ENCODE measurements around the gene ANKAR. TPM values are rescaled to one million over a fixed set of nuclear protein-coding genes. Genes with fewer than 3 reads are reported as not detected.

The ANKAR gene
- total and polyA plus RNA-seq, 2 experiments from 2014 or later = 3.0 to 4.4 TPM

DNA sequence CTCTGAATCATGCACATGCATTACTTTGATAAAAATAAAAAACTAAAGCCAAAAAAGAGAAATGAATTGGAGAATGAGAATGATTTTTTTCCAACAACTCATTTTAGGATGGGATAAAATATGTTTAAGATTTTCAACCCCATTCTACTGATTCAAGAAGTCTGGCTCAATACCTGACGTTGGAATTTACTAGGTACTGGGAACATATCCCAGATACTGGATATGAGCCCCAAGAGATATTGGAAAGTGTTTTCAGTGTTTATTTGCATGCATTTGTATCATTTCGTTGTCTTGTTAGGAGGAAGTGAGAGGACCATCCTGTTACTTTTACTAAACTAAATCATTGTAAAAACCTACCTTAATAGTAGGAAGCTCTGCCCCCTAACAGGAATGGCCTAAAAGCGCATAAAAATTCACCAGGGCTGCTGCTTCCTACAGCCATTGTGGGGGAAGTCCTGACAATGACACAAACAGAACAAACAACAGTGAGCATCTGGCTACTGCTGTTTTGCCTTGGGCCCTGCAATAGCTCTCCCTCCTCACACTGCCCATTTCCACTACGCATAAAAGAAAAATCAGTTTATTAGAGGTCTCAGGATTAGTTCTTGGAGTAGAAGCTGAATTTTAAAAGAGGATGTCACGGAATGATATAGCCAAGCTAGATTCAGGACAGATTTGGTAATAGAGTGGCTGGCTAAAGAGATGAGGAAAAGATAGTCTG is 35.2 kb downstream of the ANKAR start:
- H3K27ac ChIP-seq (ENCODE audit: low read depth) = no peak overlapping the region; the same call in 1 of the 2 replicates
- H3K4me1 ChIP-seq (ENCODE audit: insufficient read depth) = peaks cover 11% of the 10 kb centered on the region
- peak overlapping the region; percentile 39; the same call in 1 of the 2 replicates for H3K4me2 ChIP-seq
- peaks cover 8% of the 10 kb centered on the region for H3K4me1 Mint-ChIP-seq
- H2AFZ ChIP-seq = no peak overlapping the region
- H3K36me3 Mint-ChIP-seq (ENCODE audit: low read depth) = peaks cover 28% of the 10 kb centered on the region; the same call in 2 of the 3 replicates
- no peak overlapping the region for H3K4me3 ChIP-seq
- no peaks in the 10 kb centered on the region for H3F3A ChIP-seq (replicated peaks; ENCODE audit: low read depth)
- H3K27me3 ChIP-seq (ENCODE audit: insufficient read depth) = no peaks in the 10 kb centered on the region
- H3K9me3 Mint-ChIP-seq = peaks cover 35% of the 10 kb centered on the region
- H3K27me3 Mint-ChIP-seq (ENCODE audit: insufficient read depth, low read depth, poor library complexity) = peaks cover 3% of the 10 kb centered on the region
- ATAC-seq (peak; percentile 63), DNase-seq (ENCODE audit: low spot score) (peak; percentile 39)
- H3K9me2 ChIP-seq (ENCODE audit: insufficient read depth) = no peaks in the 10 kb centered on the region
- no peaks in the 10 kb centered on the region; the same call in 1 of the 2 replicates for H3K36me3 ChIP-seq (ENCODE audit: insufficient read depth)
- H3K27ac Mint-ChIP-seq = peak overlapping the region; percentile 89
- H3K79me2 ChIP-seq (replicated peaks; ENCODE audit: insufficient read depth) = no peaks in the 10 kb centered on the region
- TF ChIP-seq, protein P1, sequence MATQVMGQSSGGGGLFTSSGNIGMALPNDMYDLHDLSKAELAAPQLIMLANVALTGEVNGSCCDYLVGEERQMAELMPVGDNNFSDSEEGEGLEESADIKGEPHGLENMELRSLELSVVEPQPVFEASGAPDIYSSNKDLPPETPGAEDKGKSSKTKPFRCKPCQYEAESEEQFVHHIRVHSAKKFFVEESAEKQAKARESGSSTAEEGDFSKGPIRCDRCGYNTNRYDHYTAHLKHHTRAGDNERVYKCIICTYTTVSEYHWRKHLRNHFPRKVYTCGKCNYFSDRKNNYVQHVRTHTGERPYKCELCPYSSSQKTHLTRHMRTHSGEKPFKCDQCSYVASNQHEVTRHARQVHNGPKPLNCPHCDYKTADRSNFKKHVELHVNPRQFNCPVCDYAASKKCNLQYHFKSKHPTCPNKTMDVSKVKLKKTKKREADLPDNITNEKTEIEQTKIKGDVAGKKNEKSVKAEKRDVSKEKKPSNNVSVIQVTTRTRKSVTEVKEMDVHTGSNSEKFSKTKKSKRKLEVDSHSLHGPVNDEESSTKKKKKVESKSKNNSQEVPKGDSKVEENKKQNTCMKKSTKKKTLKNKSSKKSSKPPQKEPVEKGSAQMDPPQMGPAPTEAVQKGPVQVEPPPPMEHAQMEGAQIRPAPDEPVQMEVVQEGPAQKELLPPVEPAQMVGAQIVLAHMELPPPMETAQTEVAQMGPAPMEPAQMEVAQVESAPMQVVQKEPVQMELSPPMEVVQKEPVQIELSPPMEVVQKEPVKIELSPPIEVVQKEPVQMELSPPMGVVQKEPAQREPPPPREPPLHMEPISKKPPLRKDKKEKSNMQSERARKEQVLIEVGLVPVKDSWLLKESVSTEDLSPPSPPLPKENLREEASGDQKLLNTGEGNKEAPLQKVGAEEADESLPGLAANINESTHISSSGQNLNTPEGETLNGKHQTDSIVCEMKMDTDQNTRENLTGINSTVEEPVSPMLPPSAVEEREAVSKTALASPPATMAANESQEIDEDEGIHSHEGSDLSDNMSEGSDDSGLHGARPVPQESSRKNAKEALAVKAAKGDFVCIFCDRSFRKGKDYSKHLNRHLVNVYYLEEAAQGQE (IDR thresholded peaks at IDR 0.05; ENCODE audit: unreplicated experiment) = no peak
- no peak for TF ChIP-seq EZH2 (IDR thresholded peaks at IDR 0.05; ENCODE audit: low read depth, unreplicated experiment)
- TF ChIP-seq, protein P2, sequence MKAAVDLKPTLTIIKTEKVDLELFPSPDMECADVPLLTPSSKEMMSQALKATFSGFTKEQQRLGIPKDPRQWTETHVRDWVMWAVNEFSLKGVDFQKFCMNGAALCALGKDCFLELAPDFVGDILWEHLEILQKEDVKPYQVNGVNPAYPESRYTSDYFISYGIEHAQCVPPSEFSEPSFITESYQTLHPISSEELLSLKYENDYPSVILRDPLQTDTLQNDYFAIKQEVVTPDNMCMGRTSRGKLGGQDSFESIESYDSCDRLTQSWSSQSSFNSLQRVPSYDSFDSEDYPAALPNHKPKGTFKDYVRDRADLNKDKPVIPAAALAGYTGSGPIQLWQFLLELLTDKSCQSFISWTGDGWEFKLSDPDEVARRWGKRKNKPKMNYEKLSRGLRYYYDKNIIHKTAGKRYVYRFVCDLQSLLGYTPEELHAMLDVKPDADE (IDR thresholded peaks at IDR 0.05) = no peak
- TF ChIP-seq STAT1 (IDR thresholded peaks at IDR 0.05; ENCODE audit: unreplicated experiment) = no peak
- no peak for TF ChIP-seq EZH2phosphoT487 (IDR thresholded peaks at IDR 0.05; ENCODE audit: unreplicated experiment)
- no peak for TF ChIP-seq POLR2AphosphoS5 (IDR thresholded peaks at IDR 0.05; ENCODE audit: low read depth)
- TF ChIP-seq, protein P3, sequence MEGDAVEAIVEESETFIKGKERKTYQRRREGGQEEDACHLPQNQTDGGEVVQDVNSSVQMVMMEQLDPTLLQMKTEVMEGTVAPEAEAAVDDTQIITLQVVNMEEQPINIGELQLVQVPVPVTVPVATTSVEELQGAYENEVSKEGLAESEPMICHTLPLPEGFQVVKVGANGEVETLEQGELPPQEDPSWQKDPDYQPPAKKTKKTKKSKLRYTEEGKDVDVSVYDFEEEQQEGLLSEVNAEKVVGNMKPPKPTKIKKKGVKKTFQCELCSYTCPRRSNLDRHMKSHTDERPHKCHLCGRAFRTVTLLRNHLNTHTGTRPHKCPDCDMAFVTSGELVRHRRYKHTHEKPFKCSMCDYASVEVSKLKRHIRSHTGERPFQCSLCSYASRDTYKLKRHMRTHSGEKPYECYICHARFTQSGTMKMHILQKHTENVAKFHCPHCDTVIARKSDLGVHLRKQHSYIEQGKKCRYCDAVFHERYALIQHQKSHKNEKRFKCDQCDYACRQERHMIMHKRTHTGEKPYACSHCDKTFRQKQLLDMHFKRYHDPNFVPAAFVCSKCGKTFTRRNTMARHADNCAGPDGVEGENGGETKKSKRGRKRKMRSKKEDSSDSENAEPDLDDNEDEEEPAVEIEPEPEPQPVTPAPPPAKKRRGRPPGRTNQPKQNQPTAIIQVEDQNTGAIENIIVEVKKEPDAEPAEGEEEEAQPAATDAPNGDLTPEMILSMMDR (conservative IDR thresholded peaks at IDR 0.05; ENCODE audit: low read depth in 2 of 2) = no peak
- TF ChIP-seq JUNB (IDR thresholded peaks at IDR 0.05; ENCODE audit: unreplicated experiment) = no peak
- TF ChIP-seq ZNF331 (CRISPR knock-in tag; IDR thresholded peaks at IDR 0.05; ENCODE audit: low read depth) = no peak
- TF ChIP-seq, protein P4, sequence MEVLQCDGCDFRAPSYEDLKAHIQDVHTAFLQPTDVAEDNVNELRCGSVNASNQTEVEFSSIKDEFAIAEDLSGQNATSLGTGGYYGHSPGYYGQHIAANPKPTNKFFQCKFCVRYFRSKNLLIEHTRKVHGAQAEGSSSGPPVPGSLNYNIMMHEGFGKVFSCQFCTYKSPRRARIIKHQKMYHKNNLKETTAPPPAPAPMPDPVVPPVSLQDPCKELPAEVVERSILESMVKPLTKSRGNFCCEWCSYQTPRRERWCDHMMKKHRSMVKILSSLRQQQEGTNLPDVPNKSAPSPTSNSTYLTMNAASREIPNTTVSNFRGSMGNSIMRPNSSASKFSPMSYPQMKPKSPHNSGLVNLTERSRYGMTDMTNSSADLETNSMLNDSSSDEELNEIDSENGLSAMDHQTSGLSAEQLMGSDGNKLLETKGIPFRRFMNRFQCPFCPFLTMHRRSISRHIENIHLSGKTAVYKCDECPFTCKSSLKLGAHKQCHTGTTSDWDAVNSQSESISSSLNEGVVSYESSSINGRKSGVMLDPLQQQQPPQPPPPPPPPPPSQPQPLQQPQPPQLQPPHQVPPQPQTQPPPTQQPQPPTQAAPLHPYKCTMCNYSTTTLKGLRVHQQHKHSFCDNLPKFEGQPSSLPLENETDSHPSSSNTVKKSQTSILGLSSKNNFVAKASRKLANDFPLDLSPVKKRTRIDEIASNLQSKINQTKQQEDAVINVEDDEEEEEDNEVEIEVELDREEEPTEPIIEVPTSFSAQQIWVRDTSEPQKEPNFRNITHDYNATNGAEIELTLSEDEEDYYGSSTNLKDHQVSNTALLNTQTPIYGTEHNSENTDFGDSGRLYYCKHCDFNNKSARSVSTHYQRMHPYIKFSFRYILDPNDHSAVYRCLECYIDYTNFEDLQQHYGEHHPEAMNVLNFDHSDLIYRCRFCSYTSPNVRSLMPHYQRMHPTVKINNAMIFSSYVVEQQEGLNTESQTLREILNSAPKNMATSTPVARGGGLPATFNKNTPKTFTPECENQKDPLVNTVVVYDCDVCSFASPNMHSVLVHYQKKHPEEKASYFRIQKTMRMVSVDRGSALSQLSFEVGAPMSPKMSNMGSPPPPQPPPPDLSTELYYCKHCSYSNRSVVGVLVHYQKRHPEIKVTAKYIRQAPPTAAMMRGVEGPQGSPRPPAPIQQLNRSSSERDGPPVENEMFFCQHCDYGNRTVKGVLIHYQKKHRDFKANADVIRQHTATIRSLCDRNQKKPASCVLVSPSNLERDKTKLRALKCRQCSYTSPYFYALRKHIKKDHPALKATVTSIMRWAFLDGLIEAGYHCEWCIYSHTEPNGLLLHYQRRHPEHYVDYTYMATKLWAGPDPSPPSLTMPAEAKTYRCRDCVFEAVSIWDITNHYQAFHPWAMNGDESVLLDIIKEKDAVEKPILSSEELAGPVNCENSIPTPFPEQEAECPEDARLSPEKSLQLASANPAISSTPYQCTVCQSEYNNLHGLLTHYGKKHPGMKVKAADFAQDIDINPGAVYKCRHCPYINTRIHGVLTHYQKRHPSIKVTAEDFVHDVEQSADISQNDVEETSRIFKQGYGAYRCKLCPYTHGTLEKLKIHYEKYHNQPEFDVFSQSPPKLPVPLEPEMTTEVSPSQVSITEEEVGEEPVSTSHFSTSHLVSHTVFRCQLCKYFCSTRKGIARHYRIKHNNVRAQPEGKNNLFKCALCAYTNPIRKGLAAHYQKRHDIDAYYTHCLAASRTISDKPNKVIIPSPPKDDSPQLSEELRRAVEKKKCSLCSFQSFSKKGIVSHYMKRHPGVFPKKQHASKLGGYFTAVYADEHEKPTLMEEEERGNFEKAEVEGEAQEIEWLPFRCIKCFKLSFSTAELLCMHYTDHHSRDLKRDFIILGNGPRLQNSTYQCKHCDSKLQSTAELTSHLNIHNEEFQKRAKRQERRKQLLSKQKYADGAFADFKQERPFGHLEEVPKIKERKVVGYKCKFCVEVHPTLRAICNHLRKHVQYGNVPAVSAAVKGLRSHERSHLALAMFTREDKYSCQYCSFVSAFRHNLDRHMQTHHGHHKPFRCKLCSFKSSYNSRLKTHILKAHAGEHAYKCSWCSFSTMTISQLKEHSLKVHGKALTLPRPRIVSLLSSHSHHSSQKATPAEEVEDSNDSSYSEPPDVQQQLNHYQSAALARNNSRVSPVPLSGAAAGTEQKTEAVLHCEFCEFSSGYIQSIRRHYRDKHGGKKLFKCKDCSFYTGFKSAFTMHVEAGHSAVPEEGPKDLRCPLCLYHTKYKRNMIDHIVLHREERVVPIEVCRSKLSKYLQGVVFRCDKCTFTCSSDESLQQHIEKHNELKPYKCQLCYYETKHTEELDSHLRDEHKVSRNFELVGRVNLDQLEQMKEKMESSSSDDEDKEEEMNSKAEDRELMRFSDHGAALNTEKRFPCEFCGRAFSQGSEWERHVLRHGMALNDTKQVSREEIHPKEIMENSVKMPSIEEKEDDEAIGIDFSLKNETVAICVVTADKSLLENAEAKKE (CRISPR knock-in tag; IDR thresholded peaks at IDR 0.05) = no peak
- TF ChIP-seq NANOG (IDR thresholded peaks at IDR 0.05; ENCODE audit: borderline replicate concordance) = no peak
- no peak for TF ChIP-seq ZNF114 (CRISPR knock-in tag; IDR thresholded peaks at IDR 0.05)
- no peak for TF ChIP-seq CREB1 (CRISPR knock-in tag; IDR thresholded peaks at IDR 0.05; ENCODE audit: low read depth)
- no peak overlapping the region for H3K4me3 Mint-ChIP-seq
- no peaks in the 10 kb centered on the region for H4K20me1 ChIP-seq (replicated peaks; ENCODE audit: insufficient read depth)
